ENCODE measurements around the gene MAFB.

DNA sequence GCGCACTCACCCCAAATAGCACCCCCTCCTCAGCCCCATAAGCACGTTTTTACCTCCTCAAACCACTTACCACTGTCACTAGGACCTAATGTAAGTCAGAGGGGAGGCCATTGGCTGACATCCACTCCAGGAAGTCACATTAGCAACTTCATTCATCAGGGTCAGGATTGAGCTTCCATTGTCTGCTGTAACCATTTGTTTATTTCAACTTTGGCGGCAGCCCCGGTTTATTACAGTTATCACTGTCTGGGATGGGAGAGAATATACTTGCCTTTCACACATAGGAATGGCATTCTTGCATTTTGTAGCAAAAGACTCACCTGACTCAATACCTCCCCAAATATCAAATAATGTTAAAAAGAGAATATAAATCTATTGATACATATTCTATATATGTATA lies 38.3 kb downstream of the MAFB start:
- no peak for TF ChIP-seq CTCF (IDR thresholded peaks at IDR 0.05)
- TF ChIP-seq POLR2A (IDR thresholded peaks at IDR 0.05), result no peak
